A673 (cell line): Measurements from ENCODE around the gene INAVA. TPM values are rescaled to one million over a fixed set of nuclear protein-coding genes. Genes with fewer than 3 reads are reported as not detected.

Experiments used
- BruUV-seq: library from RNA; stranded (reverse); fragments of 400-500 nt; replicated peaks from 2 replicates; lab custom pipeline; 2021; lab: Mats Ljungman, UMichigan
- CTCF ChIA-PET: fragments of 300-600 bp; sonication (Branson Sonifier 250); formaldehyde crosslinking; loops from one replicate; lab custom pipeline; 2022; ENCODE audit warnings: antibody characterized with exemption; lab: Charles Lee
- POLR2A ChIA-PET: fragments of 300-600 bp; sonication (Branson Sonifier 250); formaldehyde crosslinking; loops from one replicate; lab custom pipeline; 2022; ENCODE audit warnings: antibody characterized with exemption; ENCODE audit not compliant: low non-redundant PET; lab: Charles Lee
- DNase-seq: peaks from one replicate; pipeline ENCODE4 v3.0.0-alpha.2; 2015; ENCODE audit warnings: low spot score
- H3K27ac ChIP-seq: fragments of 200-600 bp; sonication (generic); 2 replicates; pipeline ENCODE4 v1.5.1; 2016; ENCODE audit warnings: mixed run types, low read depth, mild to moderate bottlenecking, mixed read lengths, antibody characterized with exemption, low read length; ENCODE audit not compliant: poor library complexity, severe bottlenecking
- H3K27me3 ChIP-seq: fragments of 200-600 bp; sonication (generic); replicated peaks from 2 replicates; pipeline ENCODE4 v1.6.1; 2017; ENCODE audit warnings: mixed run types, low read depth, mild to moderate bottlenecking, mixed read lengths, antibody characterized with exemption, low read length; ENCODE audit not compliant: insufficient read depth, poor library complexity
- H3K36me3 ChIP-seq: fragments of 200-600 bp; sonication (generic); 2 replicates; pipeline ENCODE4 v1.6.1; 2016; ENCODE audit warnings: mixed run types, mild to moderate bottlenecking, mixed read lengths, antibody characterized with exemption, low read length; ENCODE audit not compliant: insufficient read depth, poor library complexity, severe bottlenecking
- H3K4me1 ChIP-seq: fragments of 200-600 bp; sonication (generic); 2 replicates; pipeline ENCODE4 v1.6.1; 2017; ENCODE audit warnings: mixed run types, mild to moderate bottlenecking, mixed read lengths, antibody characterized with exemption, low read length; ENCODE audit not compliant: insufficient read depth, poor library complexity, severe bottlenecking
- H3K4me3 ChIP-seq: fragments of 200-600 bp; sonication (generic); 2 replicates; pipeline ENCODE4 v1.5.1; 2016; ENCODE audit warnings: low read depth, mixed run types, mild to moderate bottlenecking, mixed read lengths, low read length; ENCODE audit not compliant: poor library complexity, severe bottlenecking
- H3K9me3 ChIP-seq: fragments of 200-600 bp; sonication (generic); 2 replicates; pipeline ENCODE4 v1.6.1; 2016; ENCODE audit warnings: mixed run types, low read depth, mild to moderate bottlenecking, mixed read lengths, antibody characterized with exemption, low read length; ENCODE audit not compliant: poor library complexity, severe bottlenecking
- CTCF ChIP-seq: fragments of 300-800, 200-600 bp; sonication (generic); conservative IDR thresholded peaks from 2 replicates; pipeline ENCODE4 v1.5.1; 2017; ENCODE audit warnings: low read depth, mild to moderate bottlenecking, antibody characterized with exemption, low read length, moderate library complexity, mixed read lengths
- EZH2 ChIP-seq: fragments of 200-600 bp; sonication (generic); IDR thresholded peaks from 2 replicates; pipeline ENCODE4 v1.6.1; 2017; ENCODE audit warnings: borderline replicate concordance, low read depth, mild to moderate bottlenecking, mixed read lengths, antibody characterized with exemption, low read length; ENCODE audit not compliant: poor library complexity, severe bottlenecking
- intact Hi-C: fragments of 100-400 bp; cut with micrococcal nuclease; formaldehyde crosslinking; loops from one replicate; pipeline ENCODE4 v1.10.0; 2022; ENCODE audit not compliant: unreplicated experiment
- total RNA-seq: library from RNA; stranded (reverse); gene quantifications from 2 replicates; pipeline ENCODE4 v1.2.3, GENCODE V29; 2021

INAVA gene
- total RNA-seq, 1 experiment from 2014 or later: 0.45 TPM

DNA sequence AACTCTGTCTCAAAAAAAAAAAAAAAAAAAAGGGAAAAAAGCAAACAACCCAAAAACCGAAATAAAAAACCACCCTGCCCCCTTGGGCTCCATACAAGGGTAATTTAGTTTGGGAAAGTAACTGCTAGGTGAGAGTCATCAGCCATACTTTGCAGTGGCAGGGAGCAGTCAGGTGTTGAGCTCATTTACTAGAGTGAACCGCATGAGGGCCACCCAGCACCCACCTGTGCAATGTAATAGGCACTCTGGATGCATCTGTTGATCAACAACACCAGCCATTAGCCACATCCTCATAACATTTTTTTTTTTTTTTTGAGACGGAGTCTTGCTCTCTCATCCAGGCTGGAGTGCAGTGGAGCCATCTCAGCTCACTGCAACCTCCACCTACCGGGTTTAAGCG is 9.1 kb downstream of the INAVA start:
- Histone ChIP-seq H3K27ac (no peak overlapping the region), H3K9me3 (no peaks in the 10 kb centered on the region), H3K4me3 (no peak overlapping the region), H3K4me1 (no peaks in the 10 kb centered on the region), H3K27me3 (no peaks in the 10 kb centered on the region), H3K36me3 (no peaks in the 10 kb centered on the region)
- POLR2A ChIA-PET: interaction anchor here (0.5 kb wide), 1 partner anchor 52 kb away, joined by 3 read pairs; no protein-coding TSS in a partner anchor
- intact Hi-C loops: no loop called here
- no peak for DNase-seq
- no TSS peak for BruUV-seq
- CTCF ChIA-PET: interaction anchor here (0.7 kb wide), 2 partner anchors 46 to 281 kb away, joined by 4 to 9 read pairs; no protein-coding TSS in a partner anchor
- TF ChIP-seq EZH2 (no peak), CTCF (no peak)

GRCh38 chr1:200904772-200905171 is 10.1 kb downstream of the INAVA start:
- Histone ChIP-seq H3K4me3 (no peak overlapping the region), H3K27me3 (no peaks in the 10 kb centered on the region), H3K36me3 (no peaks in the 10 kb centered on the region), H3K4me1 (no peaks in the 10 kb centered on the region), H3K9me3 (no peaks in the 10 kb centered on the region), H3K27ac (no peak overlapping the region)
- DNase-seq: no peak
- no TSS peak for BruUV-seq
- ChIA-PET CTCF (no interaction called here), POLR2A (no interaction called here)
- TF ChIP-seq EZH2: no peak
- no peak for TF ChIP-seq CTCF
- intact Hi-C loops: no loop called here

DNA sequence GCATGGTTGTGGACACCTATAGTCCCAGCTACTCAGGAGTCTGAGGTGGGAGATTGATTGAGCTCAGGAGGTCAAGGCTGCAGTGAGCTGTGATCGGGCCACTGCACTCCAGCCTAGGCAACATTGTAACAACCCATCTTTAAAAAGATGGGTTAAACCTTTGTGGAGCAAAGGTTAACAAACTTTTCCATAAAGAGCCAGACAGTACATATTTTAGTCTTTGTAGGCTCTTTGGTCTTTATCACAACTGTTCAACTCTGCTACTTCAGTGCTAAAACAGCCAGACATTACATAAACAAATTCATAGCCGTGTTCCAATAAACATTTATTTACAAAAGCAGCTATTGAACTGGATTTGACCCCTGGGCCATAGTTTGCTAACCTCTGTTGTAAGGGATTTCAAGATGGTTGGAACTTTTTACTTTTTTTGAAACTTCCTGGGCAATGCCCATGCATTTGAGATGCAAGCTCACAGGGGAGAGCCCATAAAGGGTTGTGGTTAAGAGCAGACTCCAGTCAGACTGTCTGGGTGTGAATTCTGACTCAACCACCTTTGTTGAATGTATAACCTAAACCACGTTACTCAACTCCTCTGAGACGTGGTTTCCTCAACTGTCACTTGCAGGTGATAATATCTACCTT is 10.8 kb downstream of the INAVA start:
- intact Hi-C loops: no loop called here
- no peak for DNase-seq
- H3K4me3 ChIP-seq: no peak overlapping the region
- POLR2A ChIA-PET: no interaction called here
- H3K27ac ChIP-seq: no peak overlapping the region
- no peaks in the 10 kb centered on the region for H3K27me3 ChIP-seq
- no peaks in the 10 kb centered on the region for H3K4me1 ChIP-seq
- H3K36me3 ChIP-seq: no peaks in the 10 kb centered on the region
- no peaks in the 10 kb centered on the region for H3K9me3 ChIP-seq
- TF ChIP-seq EZH2 (no peak), CTCF (no peak)
- BruUV-seq: no TSS peak
- CTCF ChIA-PET: no interaction called here
